Stimulated activated CD4-positive, alpha-beta T cell treated with anti-CD3 and anti-CD28 coated beads, TNF-alpha, amount 100 ng/mL, for 24 hours (primary cell): ENCODE data around the gene SIAH3.
"Not testable (repeated sequence)": the region's sequence is repeated elsewhere in the genome, so short reads cannot be mapped to it uniquely, and the experiment has no call there.

Source experiments
- DNase-seq, 3 experiments: peaks; one replicate each; pipeline ENCODE4 v3.0.0-alpha.2; 2020; ENCODE audit warnings: low read depth in 3 of 3

SIAH3 gene

GRCh38 chr13:45851171-45851921 lies at the start of gene SIAH3:
Gene SIAH3 (minus strand): TSS chr13:45851753. CDS start chr13:45851629, 124 bp downstream.
- peak in 2 of 3 experiments; percentile 10 to 14 for DNase-seq

DNA sequence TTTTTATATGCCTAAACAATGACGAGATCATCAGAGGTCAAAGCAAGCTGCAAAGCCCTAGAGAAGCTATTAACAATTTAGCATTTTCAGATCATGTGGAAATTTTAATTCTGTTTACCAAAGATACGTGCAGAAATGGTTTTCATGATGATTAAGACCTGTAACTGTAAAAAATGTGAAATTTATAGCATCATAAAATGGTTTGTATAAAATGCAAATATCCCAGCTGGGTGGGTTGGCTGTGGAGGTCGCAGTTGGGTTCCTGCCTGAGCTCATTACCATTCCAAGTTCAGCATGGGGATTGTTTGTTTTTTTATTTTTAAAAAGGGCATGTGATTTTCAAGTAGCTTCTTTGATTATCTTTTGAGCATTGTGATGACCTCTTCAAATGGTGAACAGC lies 47.9 kb upstream of the SIAH3 start:
- DNase-seq: no peak

DNA sequence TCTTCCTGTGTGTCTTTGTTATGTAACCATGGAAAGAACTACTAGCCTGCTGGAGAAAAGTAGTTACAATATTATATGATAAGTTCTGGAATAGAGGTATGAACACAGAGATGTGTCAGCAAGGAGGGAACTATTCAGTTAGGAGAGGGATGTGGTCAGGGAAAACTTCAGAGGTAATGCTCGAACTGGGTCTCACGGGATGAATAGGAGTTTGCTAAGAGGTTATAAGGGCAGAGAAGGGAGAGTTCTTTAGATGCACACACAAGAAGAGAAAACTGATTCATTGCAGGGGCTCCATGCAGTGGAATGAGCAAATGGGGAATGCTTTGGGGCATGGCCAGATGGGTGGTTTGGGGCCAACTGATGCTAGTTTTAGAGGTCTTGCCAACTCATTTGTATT lies 46.0 kb upstream of the SIAH3 start:
- no peak for DNase-seq

GRCh38 chr13:45896285-45896684 lies 44.7 kb upstream of the SIAH3 start:
- no peak for DNase-seq

GRCh38 chr13:45895881-45896280 lies 44.3 kb upstream of the SIAH3 start:
- no peak for DNase-seq

DNA sequence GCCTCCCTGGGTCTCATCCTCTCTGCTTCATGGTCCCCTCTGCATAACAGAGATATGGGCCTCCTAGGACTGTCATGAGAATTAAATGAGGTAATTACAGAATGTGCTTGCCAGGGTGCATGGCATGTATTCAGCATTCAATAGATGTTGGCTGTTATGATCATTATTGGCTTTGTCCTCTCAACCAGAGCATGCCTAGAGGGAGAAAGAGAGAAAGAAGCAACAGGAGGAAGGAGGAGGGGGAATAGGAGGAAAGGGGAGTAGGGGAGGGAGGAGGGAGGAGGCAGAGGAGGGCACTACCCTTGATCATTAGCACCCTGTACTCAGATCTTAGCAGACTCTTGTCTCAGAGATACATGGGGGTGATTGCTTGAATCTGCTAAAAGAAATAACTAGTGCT lies 41.0 kb upstream of the SIAH3 start:
- no peak for DNase-seq

GRCh38 chr13:45889590-45890243 lies 38.2 kb upstream of the SIAH3 start:
- DNase-seq: no peak

- DNase-seq: no peak
These were observed 34.9 kb upstream of the SIAH3 start for GRCh38 chr13:45886466-45886865.

- DNase-seq: no peak
These were observed 33.6 kb upstream of the SIAH3 start for GRCh38 chr13:45885194-45885593.

DNA sequence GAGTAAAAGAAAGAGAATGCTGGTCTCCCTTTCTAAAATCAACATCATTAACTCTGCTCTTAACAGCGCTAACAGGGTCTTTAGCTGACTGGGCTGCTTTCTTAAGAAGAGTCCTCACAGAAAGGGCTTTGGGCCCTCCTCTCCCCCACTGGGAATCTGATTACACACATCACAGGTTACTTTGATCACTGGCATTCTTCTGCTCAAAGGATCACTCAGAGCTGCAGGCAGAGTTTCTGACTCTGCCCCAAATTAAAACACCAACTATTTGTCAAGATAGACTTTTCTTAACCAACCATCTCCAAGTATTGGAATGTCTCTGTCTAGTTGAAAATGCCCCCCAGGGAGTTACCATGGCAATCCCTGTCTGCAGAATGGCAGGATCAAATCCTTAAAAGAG lies 31.1 kb upstream of the SIAH3 start:
- DNase-seq: no peak

DNA sequence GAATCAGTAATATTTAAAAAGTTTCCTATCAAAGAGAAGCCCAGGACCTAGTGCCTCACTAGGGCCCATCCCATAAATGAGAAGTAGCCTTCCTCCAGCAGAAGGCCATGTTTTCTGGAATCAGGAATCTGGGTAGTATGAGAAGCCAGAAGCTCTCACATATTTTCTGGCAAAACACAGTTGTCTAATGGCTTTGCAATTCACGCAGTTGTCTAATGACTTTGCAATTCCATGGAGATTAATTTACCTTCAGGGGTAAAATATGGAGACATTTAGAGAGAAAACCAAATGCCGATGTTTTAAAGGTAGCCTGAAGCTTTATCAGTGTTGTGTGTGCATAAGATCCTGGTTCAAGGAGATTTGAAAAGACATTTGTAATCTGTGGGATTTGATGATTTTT lies 29.8 kb upstream of the SIAH3 start:
- no peak for DNase-seq

GRCh38 chr13:45880242-45880641 lies 28.7 kb upstream of the SIAH3 start:
- no peak for DNase-seq

DNA sequence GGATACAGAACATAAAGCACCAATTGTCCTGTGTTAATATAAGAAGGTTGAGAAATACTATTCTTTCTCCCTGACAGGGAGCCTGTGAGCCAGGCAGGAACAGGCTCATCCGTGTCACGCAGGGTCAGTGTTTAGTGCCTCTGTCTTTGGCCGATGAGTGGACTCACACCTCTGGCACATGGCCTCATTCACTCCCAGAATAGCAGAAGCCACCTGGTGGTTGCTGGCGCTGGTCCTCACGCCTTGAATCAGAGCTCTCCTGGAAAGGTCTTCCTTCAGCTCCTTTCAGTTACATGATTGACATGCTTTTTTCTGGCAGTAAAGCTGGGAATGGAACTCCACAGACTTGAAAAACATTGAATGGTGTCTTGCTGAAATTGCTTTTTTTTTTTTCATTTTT lies 28.1 kb upstream of the SIAH3 start:
- DNase-seq: no peak

GRCh38 chr13:45878966-45879365 lies 27.4 kb upstream of the SIAH3 start:
- no peak for DNase-seq

- DNase-seq: no peak
These were observed 25.2 kb upstream of the SIAH3 start for GRCh38 chr13:45876781-45877180.

GRCh38 chr13:45875951-45876350 lies 24.4 kb upstream of the SIAH3 start:
- no peak for DNase-seq

- DNase-seq: no peak
These were observed 22.2 kb upstream of the SIAH3 start for GRCh38 chr13:45873491-45874325.

GRCh38 chr13:45872566-45872965 lies 21.0 kb upstream of the SIAH3 start:
- DNase-seq: no peak

GRCh38 chr13:45871201-45871600 lies 19.6 kb upstream of the SIAH3 start:
- DNase-seq: not testable (repeated sequence)

GRCh38 chr13:45870232-45870631 lies 18.7 kb upstream of the SIAH3 start:
- DNase-seq: no peak

DNA sequence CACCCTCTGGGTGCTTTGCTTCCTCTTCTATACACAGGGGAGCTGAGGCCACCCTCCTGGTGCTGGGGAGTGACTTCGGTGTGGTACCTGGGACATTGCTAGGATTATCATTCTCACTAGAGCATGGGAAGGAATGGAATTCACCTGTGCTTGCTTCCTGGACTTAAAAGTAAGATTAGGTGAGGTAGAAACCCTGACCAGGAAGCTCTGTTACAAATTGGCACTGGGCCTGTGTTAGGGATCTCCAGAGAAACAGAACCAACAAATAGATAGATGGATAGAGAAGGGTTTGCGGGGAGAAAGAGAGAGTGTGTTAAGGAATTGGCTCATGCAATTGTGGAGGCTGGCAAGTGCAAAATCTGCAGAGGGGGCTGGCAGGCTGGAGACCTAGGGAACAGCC lies 13.9 kb upstream of the SIAH3 start:
- DNase-seq: no peak

DNA sequence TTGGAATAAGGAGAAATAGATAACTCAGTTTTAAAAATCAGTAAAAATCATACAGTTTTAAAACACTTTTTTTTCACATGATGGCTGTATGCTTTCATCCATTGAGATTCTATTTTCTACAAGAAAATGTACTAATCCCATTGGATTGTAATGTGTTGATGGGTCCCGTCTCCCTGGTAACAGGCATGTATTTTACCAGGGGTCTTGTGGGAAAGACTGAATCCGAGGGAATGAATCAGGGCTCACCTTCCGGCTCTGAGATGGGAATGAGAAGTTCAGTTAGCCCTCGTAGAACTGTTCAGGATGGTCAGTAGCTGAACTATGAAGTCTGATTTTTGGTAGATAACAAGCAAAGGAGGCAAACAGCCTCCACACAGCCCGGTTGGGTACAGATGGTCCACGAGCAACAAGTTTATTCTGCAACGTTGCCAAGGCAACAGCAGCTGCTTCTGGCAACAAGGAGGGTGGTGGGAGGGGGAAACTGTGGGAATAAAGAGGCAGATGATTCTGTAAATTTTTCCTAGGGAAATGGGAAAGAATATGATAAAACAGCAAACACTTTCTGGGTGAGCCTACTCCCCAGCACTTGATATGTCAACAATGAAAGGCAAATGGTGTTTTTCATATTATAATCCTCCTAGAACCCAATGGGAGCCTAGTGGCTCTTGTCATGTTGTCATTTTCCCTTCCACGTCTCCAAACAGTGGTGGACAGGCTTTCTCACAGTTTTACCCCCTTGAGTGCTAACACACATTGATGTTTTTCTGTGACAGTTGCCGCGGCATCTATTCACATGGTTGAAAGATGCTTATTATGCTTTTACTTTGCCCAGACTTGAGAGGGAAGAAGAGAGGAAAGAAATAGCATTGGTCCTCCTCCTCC lies 12.4 kb upstream of the SIAH3 start:
- no peak for DNase-seq
